ENCODE data around the gene PRPF31. TPM values are rescaled to one million over a fixed set of nuclear protein-coding genes. Genes with fewer than 3 reads are reported as not detected.

The PRPF31 gene
- total and polyA plus RNA-seq, 9 of the 15 experiments (the other 6 are each of a cell fraction or from before 2014, with no cell fraction given) = 5.8 to 92.2 (median 69.2) TPM

DNA sequence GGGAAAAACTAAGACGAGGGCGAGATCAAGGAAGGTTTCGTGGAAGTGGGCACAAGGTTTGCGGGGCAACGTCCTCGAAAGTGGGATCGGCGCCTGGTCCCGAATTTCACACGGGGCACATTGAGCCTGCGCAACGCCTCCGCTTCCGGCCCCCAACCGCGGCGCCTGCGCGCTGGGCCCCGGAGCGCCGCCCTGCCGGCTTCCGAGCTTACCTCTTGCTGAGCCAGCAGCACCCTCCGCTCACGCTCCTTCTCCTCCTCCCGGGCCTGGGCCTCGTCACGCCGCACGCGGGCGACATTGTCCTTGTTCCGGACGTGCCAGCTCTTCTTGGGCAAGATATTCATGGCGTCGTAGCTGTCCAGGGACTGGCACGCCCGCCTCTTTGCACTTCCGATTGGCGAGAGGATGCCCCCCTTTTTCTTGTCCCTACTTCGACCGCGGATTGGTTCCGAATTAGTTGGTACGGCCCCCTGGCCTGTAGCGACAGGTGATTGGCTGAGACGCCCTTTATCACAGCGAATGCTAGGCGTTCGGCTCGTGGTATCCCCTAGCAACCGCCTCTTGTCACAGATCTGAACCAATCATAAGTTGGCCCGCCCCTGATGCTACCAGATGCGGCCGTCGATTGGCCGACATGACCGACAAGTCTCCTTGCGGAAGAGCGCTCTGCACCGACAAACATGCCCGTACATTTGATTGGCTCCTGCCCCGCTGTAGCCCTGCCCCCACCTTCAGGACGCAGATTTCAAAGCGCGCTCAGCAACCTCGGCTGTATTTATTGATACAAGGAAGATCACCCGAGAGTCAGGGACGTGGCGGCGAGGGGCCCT is 44.0 kb downstream of the PRPF31 start, which contains the start of gene LENG1 (continued):
- peak; percentile 99 for TF ChIP-seq BMI1 (IDR thresholded peaks at IDR 0.05; ENCODE audit: low read length)
- no peak for TF ChIP-seq PTBP1 (IDR thresholded peaks at IDR 0.05; ENCODE audit: low read depth, low read length)
- no peak for TF ChIP-seq SRSF3 (IDR thresholded peaks at IDR 0.05; ENCODE audit: insufficient read depth, low read length)
- TF ChIP-seq, protein P1, sequence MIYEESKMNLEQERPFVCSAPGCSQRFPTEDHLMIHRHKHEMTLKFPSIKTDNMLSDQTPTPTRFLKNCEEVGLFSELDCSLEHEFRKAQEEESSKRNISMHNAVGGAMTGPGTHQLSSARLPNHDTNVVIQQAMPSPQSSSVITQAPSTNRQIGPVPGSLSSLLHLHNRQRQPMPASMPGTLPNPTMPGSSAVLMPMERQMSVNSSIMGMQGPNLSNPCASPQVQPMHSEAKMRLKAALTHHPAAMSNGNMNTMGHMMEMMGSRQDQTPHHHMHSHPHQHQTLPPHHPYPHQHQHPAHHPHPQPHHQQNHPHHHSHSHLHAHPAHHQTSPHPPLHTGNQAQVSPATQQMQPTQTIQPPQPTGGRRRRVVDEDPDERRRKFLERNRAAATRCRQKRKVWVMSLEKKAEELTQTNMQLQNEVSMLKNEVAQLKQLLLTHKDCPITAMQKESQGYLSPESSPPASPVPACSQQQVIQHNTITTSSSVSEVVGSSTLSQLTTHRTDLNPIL (CRISPR knock-in tag; IDR thresholded peaks at IDR 0.05) = no peak
- TF ChIP-seq NFXL1 (CRISPR knock-in tag; IDR thresholded peaks at IDR 0.05) = no peak
- TF ChIP-seq TBL1XR1 (IDR thresholded peaks at IDR 0.05; ENCODE audit: low read length in 2 of 2) = no peak
- TF ChIP-seq PML (IDR thresholded peaks at IDR 0.05; ENCODE audit: low read length) = peak; percentile 62
- TF ChIP-seq ZNF695 (CRISPR knock-in tag; IDR thresholded peaks at IDR 0.05) = no peak
- TF ChIP-seq NR3C1 (CRISPR knock-in tag; IDR thresholded peaks at IDR 0.05) = no peak
- no peak for TF ChIP-seq SMAD2 (IDR thresholded peaks at IDR 0.05; ENCODE audit: low read depth, low read length)
- TF ChIP-seq SIN3B (IDR thresholded peaks at IDR 0.05; ENCODE audit: low read depth) = peak; percentile 87
- TF ChIP-seq ZNF589 (CRISPR knock-in tag; IDR thresholded peaks at IDR 0.05; ENCODE audit: low read depth) = no peak; the same call in 1 of the 2 replicates
- TF ChIP-seq TBP (optimal IDR thresholded peaks at IDR 0.05; ENCODE audit: low read depth, low read length) = peak; percentile 71
- peak; percentile 81; the same call in 1 of the 2 replicates for TF ChIP-seq ERF (CRISPR knock-in tag; IDR thresholded peaks at IDR 0.05)
- TF ChIP-seq ZNF77 (CRISPR knock-in tag; IDR thresholded peaks at IDR 0.05) = no peak
- TF ChIP-seq, protein P2, sequence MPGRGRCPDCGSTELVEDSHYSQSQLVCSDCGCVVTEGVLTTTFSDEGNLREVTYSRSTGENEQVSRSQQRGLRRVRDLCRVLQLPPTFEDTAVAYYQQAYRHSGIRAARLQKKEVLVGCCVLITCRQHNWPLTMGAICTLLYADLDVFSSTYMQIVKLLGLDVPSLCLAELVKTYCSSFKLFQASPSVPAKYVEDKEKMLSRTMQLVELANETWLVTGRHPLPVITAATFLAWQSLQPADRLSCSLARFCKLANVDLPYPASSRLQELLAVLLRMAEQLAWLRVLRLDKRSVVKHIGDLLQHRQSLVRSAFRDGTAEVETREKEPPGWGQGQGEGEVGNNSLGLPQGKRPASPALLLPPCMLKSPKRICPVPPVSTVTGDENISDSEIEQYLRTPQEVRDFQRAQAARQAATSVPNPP (IDR thresholded peaks at IDR 0.05; ENCODE audit: borderline replicate concordance, insufficient read depth, insufficient read length) = no peak
- no peak for TF ChIP-seq SRSF9 (IDR thresholded peaks at IDR 0.05; ENCODE audit: borderline replicate concordance, low read depth, low read length)
- TF ChIP-seq, protein P3, sequence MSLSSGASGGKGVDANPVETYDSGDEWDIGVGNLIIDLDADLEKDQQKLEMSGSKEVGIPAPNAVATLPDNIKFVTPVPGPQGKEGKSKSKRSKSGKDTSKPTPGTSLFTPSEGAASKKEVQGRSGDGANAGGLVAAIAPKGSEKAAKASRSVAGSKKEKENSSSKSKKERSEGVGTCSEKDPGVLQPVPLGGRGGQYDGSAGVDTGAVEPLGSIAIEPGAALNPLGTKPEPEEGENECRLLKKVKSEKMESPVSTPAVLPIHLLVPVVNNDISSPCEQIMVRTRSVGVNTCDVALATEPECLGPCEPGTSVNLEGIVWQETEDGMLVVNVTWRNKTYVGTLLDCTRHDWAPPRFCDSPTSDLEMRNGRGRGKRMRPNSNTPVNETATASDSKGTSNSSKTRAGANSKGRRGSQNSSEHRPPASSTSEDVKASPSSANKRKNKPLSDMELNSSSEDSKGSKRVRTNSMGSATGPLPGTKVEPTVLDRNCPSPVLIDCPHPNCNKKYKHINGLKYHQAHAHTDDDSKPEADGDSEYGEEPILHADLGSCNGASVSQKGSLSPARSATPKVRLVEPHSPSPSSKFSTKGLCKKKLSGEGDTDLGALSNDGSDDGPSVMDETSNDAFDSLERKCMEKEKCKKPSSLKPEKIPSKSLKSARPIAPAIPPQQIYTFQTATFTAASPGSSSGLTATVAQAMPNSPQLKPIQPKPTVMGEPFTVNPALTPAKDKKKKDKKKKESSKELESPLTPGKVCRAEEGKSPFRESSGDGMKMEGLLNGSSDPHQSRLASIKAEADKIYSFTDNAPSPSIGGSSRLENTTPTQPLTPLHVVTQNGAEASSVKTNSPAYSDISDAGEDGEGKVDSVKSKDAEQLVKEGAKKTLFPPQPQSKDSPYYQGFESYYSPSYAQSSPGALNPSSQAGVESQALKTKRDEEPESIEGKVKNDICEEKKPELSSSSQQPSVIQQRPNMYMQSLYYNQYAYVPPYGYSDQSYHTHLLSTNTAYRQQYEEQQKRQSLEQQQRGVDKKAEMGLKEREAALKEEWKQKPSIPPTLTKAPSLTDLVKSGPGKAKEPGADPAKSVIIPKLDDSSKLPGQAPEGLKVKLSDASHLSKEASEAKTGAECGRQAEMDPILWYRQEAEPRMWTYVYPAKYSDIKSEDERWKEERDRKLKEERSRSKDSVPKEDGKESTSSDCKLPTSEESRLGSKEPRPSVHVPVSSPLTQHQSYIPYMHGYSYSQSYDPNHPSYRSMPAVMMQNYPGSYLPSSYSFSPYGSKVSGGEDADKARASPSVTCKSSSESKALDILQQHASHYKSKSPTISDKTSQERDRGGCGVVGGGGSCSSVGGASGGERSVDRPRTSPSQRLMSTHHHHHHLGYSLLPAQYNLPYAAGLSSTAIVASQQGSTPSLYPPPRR (CRISPR knock-in tag; IDR thresholded peaks at IDR 0.05; ENCODE audit: borderline replicate concordance) = no peak
- peak; percentile 98 for TF ChIP-seq FOS (IDR thresholded peaks at IDR 0.05; ENCODE audit: extremely low read depth, insufficient read length)
- TF ChIP-seq ZNF699 (CRISPR knock-in tag; IDR thresholded peaks at IDR 0.05; ENCODE audit: insufficient replicate concordance) = no peak
